H1 (cell line): ENCODE measurements around the gene EXOC2. TPM values are rescaled to one million over a fixed set of nuclear protein-coding genes. Genes with fewer than 3 reads are reported as not detected.

Experiments
- BACH1 ChIP-seq: IDR thresholded peaks from 2 replicates; pipeline ENCODE4 v1.6.1; 2012; ENCODE audit warnings: low read length, improper control_type of control experiment
- E2F6 ChIP-seq: IDR thresholded peaks from 2 replicates; pipeline ENCODE4 v1.6.1; 2012; ENCODE audit warnings: inconsistent platforms
- NRF1 ChIP-seq: IDR thresholded peaks from 2 replicates; pipeline ENCODE4 v1.6.1; 2011; ENCODE audit warnings: mild to moderate bottlenecking, low read depth, low read length, improper control_type of control experiment
- SP1 ChIP-seq: IDR thresholded peaks from 2 replicates; pipeline ENCODE4 v1.6.1; 2011; ENCODE audit warnings: low read depth, low read length
- TAF1 ChIP-seq: IDR thresholded peaks from 2 replicates; pipeline ENCODE4 v1.6.1; 2011; ENCODE audit warnings: mild to moderate bottlenecking, low read depth, low read length
- polyA plus RNA-seq, 7 experiments: library from polyadenylated mRNA; depleted of rRNA in 3 of 7; stranded (reverse) in 5 of 7; unstranded in 2 of 7; fragments of >200 nt in 5 of 7; fragments of 200-250 nt in 2 of 7; gene quantifications; 1 replicate in 5 of 7; 2 replicates in 1 of 7; 4 replicates in 1 of 7; pipeline versions ENCODE4 v1.2.1 to v1.2.3, GENCODE V29; 2011 to 2013; ENCODE audit warnings: missing spikeins in 2 of 7, mixed read lengths in 2 of 7
- total RNA-seq: library from RNA; stranded (reverse); fragmentation: NEBNext Ultra II Directional; extraction: Animal tissue kit (Norgen Biotek cat#: 25700); gene quantifications from 2 replicates; pipeline ENCODE4 v1.2.1, GENCODE V29; 2021

The EXOC2 gene
- total and polyA plus RNA-seq, 2 of the 8 experiments (the other 6 are each of a cell fraction or from before 2014, with no cell fraction given), result 25.5 to 44.4 TPM

- TF ChIP-seq E2F6 (no peak), TAF1 (no peak), BACH1 (no peak), NRF1 (no peak), SP1 (no peak)
Observed at GRCh38 chr6:582370-582769, 110.6 kb downstream of the EXOC2 start (continued).
